HEK293T (cell line): ENCODE data around the gene NRIP1.

Source experiments
- CTCF ChIA-PET: fragments of 350-600 bp; formaldehyde crosslinking; extraction: SDS; loops from one replicate; lab custom pipeline; 2021; ENCODE audit warnings: antibody characterized with exemption, inconsistent platforms; lab: Yijun Ruan, JAX
- POLR2A ChIA-PET: fragments of 350-600 bp; formaldehyde crosslinking; extraction: SDS; loops from one replicate; lab custom pipeline; 2020; ENCODE audit warnings: antibody characterized with exemption, inconsistent platforms; lab: Yijun Ruan, JAX
- DNase-seq: peaks from one replicate; pipeline ENCODE4 v3.0.0; 2012; ENCODE audit warnings: mixed read lengths; ENCODE audit errors: extremely low spot score
- ARNT ChIP-seq: fragments of 450-650 bp; IDR thresholded peaks from 2 replicates; pipeline ENCODE4 v1.6.1; 2017; ENCODE audit warnings: mild to moderate bottlenecking
- BHLHE40 ChIP-seq: fragments of 450-650 bp; IDR thresholded peaks from 2 replicates; pipeline ENCODE4 v1.6.1; 2016; ENCODE audit warnings: mild to moderate bottlenecking, moderate library complexity, borderline replicate concordance
- CTBP1 ChIP-seq: fragments of 450-650 bp; IDR thresholded peaks from 2 replicates; pipeline ENCODE4 v1.6.1; 2016; ENCODE audit warnings: borderline replicate concordance
- ELF4 ChIP-seq: fragments of 450-650 bp; IDR thresholded peaks from 2 replicates; pipeline ENCODE4 v1.6.1; 2017; ENCODE audit warnings: antibody characterized with exemption
- FOXA1 ChIP-seq: fragments of 450-650 bp; IDR thresholded peaks from 2 replicates; pipeline ENCODE4 v1.6.1; 2016; ENCODE audit warnings: mild to moderate bottlenecking
- FOXK2 ChIP-seq: fragments of 450-650 bp; IDR thresholded peaks from 2 replicates; pipeline ENCODE4 v1.6.1; 2016; ENCODE audit warnings: mild to moderate bottlenecking
- FOXM1 ChIP-seq: fragments of 450-650 bp; IDR thresholded peaks from 2 replicates; pipeline ENCODE4 v1.6.1; 2017; ENCODE audit warnings: mild to moderate bottlenecking, borderline replicate concordance
- HDGF ChIP-seq: fragments of 450-650 bp; IDR thresholded peaks from 2 replicates; pipeline ENCODE4 v1.6.1; 2017; ENCODE audit warnings: antibody characterized with exemption, borderline replicate concordance
- L3MBTL2 ChIP-seq: fragments of 450-650 bp; conservative IDR thresholded peaks from 2 replicates; pipeline ENCODE4 v1.6.1; 2016; ENCODE audit warnings: mild to moderate bottlenecking
- LEF1 ChIP-seq: fragments of 450-650 bp; IDR thresholded peaks from 2 replicates; pipeline ENCODE4 v1.6.1; 2017; ENCODE audit warnings: mild to moderate bottlenecking, borderline replicate concordance
- NFRKB ChIP-seq: fragments of 450-650 bp; IDR thresholded peaks from 2 replicates; pipeline ENCODE4 v1.6.1; 2016; ENCODE audit warnings: mild to moderate bottlenecking, moderate library complexity
- PKNOX1 ChIP-seq: fragments of 450-650 bp; IDR thresholded peaks from 2 replicates; pipeline ENCODE4 v1.6.1; 2016
- SP1 ChIP-seq: fragments of 450-650 bp; IDR thresholded peaks from 2 replicates; pipeline ENCODE4 v1.6.1; 2017
- SUZ12 ChIP-seq: fragments of 450-650 bp; IDR thresholded peaks from 2 replicates; pipeline ENCODE4 v1.6.1; 2016; ENCODE audit warnings: mild to moderate bottlenecking
- TARDBP ChIP-seq: fragments of 450-650 bp; IDR thresholded peaks from 2 replicates; pipeline ENCODE4 v1.6.1; 2016
- ZNF384 ChIP-seq: fragments of 450-650 bp; IDR thresholded peaks from 2 replicates; pipeline ENCODE4 v1.6.1; 2016

Gene NRIP1

GRCh38 chr21:14995226-14995625 is 69.6 kb downstream of the NRIP1 start:
- CTCF ChIA-PET, result no interaction called here

GRCh38 chr21:14993115-14993514 is 71.7 kb downstream of the NRIP1 start:
- no peak for TF ChIP-seq PKNOX1
- no peak for TF ChIP-seq SP1
- TF ChIP-seq SUZ12, result no peak
- TF ChIP-seq ELF4, result no peak
- no peak for TF ChIP-seq ARNT
- TF ChIP-seq HDGF, result no peak
- no peak for TF ChIP-seq ZNF384
- no peak for TF ChIP-seq FOXM1
- no peak for TF ChIP-seq LEF1
- no peak for DNase-seq
- POLR2A ChIA-PET, result no interaction called here
- CTCF ChIA-PET, result no interaction called here

More at GRCh38 chr21:14995226-14995625, 69.6 kb downstream of the NRIP1 start:
- TF ChIP-seq ELF4, result no peak
- no peak for TF ChIP-seq HDGF
- TF ChIP-seq FOXM1, result no peak
- TF ChIP-seq TARDBP, result no peak
- no peak for DNase-seq
- POLR2A ChIA-PET, result no interaction called here

- POLR2A ChIA-PET, result no interaction called here
- no peak for DNase-seq
- CTCF ChIA-PET, result no interaction called here
- TF ChIP-seq NFRKB, result no peak
- TF ChIP-seq ARNT, result no peak
- TF ChIP-seq SUZ12, result no peak
- no peak for TF ChIP-seq BHLHE40
- TF ChIP-seq LEF1, result no peak
- TF ChIP-seq HDGF, result no peak
- TF ChIP-seq TARDBP, result no peak
- TF ChIP-seq FOXA1, result no peak
- no peak for TF ChIP-seq ZNF384
- no peak for TF ChIP-seq SP1
- TF ChIP-seq L3MBTL2, result no peak
- no peak for TF ChIP-seq FOXM1
- TF ChIP-seq CTBP1, result no peak
- no peak for TF ChIP-seq FOXK2
- TF ChIP-seq ELF4, result no peak
- TF ChIP-seq PKNOX1, result no peak
Observed at GRCh38 chr21:14991957-14992356, 72.8 kb downstream of the NRIP1 start.

- TF ChIP-seq SUZ12 (no peak), FOXA1 (no peak)
- POLR2A ChIA-PET, result no interaction called here
- DNase-seq, result no peak
- CTCF ChIA-PET, result no interaction called here
Observed at GRCh38 chr21:14989359-14989758, 75.4 kb downstream of the NRIP1 start.

GRCh38 chr21:14988760-14989159 is 76.0 kb downstream of the NRIP1 start:
- POLR2A ChIA-PET, result no interaction called here
- no peak for TF ChIP-seq LEF1
- no peak for DNase-seq
- CTCF ChIA-PET, result interaction anchor here (0.5 kb wide), 1 partner anchor 16 kb away, joined by 3 read pairs; no protein-coding TSS in a partner anchor

GRCh38 chr21:14987370-14988170 is 77.2 kb downstream of the NRIP1 start:
- ChIA-PET POLR2A (no interaction called here), CTCF (no interaction called here)
- DNase-seq, result no peak
- TF ChIP-seq TARDBP (no peak), PKNOX1 (no peak), FOXM1 (no peak), ELF4 (no peak), NFRKB (no peak), BHLHE40 (no peak), ARNT (no peak), L3MBTL2 (no peak), LEF1 (no peak)

- CTCF ChIA-PET, result no interaction called here
- TF ChIP-seq BHLHE40, result no peak
- no peak for TF ChIP-seq TARDBP
- TF ChIP-seq ARNT, result no peak
- no peak for TF ChIP-seq PKNOX1
- TF ChIP-seq HDGF, result no peak
- no peak for TF ChIP-seq L3MBTL2
- no peak for TF ChIP-seq CTBP1
- TF ChIP-seq NFRKB, result no peak
- TF ChIP-seq ZNF384, result no peak
- no peak for TF ChIP-seq ELF4
- no peak for TF ChIP-seq FOXM1
- TF ChIP-seq SP1, result no peak
- TF ChIP-seq FOXA1, result no peak
- TF ChIP-seq FOXK2, result no peak
- no peak for TF ChIP-seq SUZ12
- TF ChIP-seq LEF1, result no peak
- no peak for DNase-seq
- POLR2A ChIA-PET, result no interaction called here
Observed at GRCh38 chr21:14985306-14985705, 79.5 kb downstream of the NRIP1 start.
